Hematopoietic multipotent progenitor cell (in vitro differentiated cells): ENCODE data around the gene DNAJC5G. TPM values are rescaled to one million over a fixed set of nuclear protein-coding genes. Genes with fewer than 3 reads are reported as not detected.
"Not testable (repeated sequence)": the region's sequence is repeated elsewhere in the genome, so short reads cannot be mapped to it uniquely, and the experiment has no call there.

Experiments used
- DNase-seq, 3 donors: peaks; one replicate each; pipeline ENCODE4 v3.0.0-alpha.2; 2011 to 2015; ENCODE audit warnings: low read depth in 2 of 3, low spot score in 2 of 3
- total RNA-seq: library from RNA; depleted of rRNA; stranded (reverse); fragments of >200 nt; gene quantifications from one replicate; pipeline ENCODE4 v1.2.3, GENCODE V29; 2012

The DNAJC5G gene
- total RNA-seq, 1 donor = not detected

GRCh38 chr2:27250652-27251379, 24.4 kb upstream of the DNAJC5G start:
- DNase-seq = no peak

GRCh38 chr2:27251766-27252165, 23.5 kb upstream of the DNAJC5G start:
- no peak for DNase-seq

- DNase-seq = no peak
These were observed 20.0 kb upstream of the DNAJC5G start for GRCh38 chr2:27255187-27255586.

GRCh38 chr2:27255660-27256059, 19.6 kb upstream of the DNAJC5G start:
- DNase-seq = no peak

GRCh38 chr2:27256855-27257454, 18.3 kb upstream of the DNAJC5G start:
- DNase-seq = no peak

GRCh38 chr2:27258051-27258450, 17.2 kb upstream of the DNAJC5G start:
- DNase-seq = no peak

- no peak for DNase-seq
These were observed 13.8 kb upstream of the DNAJC5G start for GRCh38 chr2:27261241-27261925.

- no peak for DNase-seq
These were observed 13.3 kb upstream of the DNAJC5G start for GRCh38 chr2:27261926-27262298.

GRCh38 chr2:27262379-27263286, 12.6 kb upstream of the DNAJC5G start, which contains the start of gene SLC30A3:
TSS of gene SLC30A3 (minus strand) at chr2:27263047. CDS start at chr2:27262906, 141 bp downstream.
- DNase-seq = peak; percentile 28 to 58 (median 49)

GRCh38 chr2:27263287-27264252, 11.7 kb upstream of the DNAJC5G start:
- peak in 1 of 3 donors; percentile 30 for DNase-seq

GRCh38 chr2:27264253-27264752, 10.9 kb upstream of the DNAJC5G start:
- peak in 1 of 3 donors; percentile 17 for DNase-seq

- peak; percentile 39 to 85 (median 64) for DNase-seq
These were observed 10.3 kb upstream of the DNAJC5G start for GRCh38 chr2:27264753-27265535.

GRCh38 chr2:27265536-27265870, 9.7 kb upstream of the DNAJC5G start:
- no peak for DNase-seq

- not testable (repeated sequence) for DNase-seq
These were observed 6.9 kb upstream of the DNAJC5G start for GRCh38 chr2:27268296-27268695.

GRCh38 chr2:27270131-27270530, 5.1 kb upstream of the DNAJC5G start:
- DNase-seq = no peak

GRCh38 chr2:27270670-27271069, 4.6 kb upstream of the DNAJC5G start:
- DNase-seq = peak in 1 of 3 donors; percentile 12

GRCh38 chr2:27271631-27272340, 3.4 kb upstream of the DNAJC5G start:
- DNase-seq = no peak
